Lower leg skin (tissue), 3 donors: ENCODE measurements around the gene BEST3.

Experiments used
- CTCF ChIP-seq, 3 donors: fragments of 450-650 bp; IDR thresholded peaks; one replicate each; pipeline ENCODE4 v1.5.1; 2016; ENCODE audit warnings: antibody characterized with exemption in 3 of 3, mild to moderate bottlenecking in 3 of 3, moderate library complexity in 2 of 3
- POLR2A ChIP-seq, 2 donors: fragments of 450-650 bp; IDR thresholded peaks; one replicate each; pipeline ENCODE4 v1.6.1; 2016 to 2017; ENCODE audit warnings: antibody characterized with exemption in 2 of 2, mild to moderate bottlenecking in 1 of 2, moderate library complexity in 1 of 2

GRCh38 chr12:69679119-69679518, 20.0 kb downstream of the BEST3 start:
- TF ChIP-seq CTCF (IDR thresholded peaks at IDR 0.05) (no peak), POLR2A (IDR thresholded peaks at IDR 0.05) (no peak)
